ENCODE results near the gene WDR88.

The WDR88 gene

GRCh38 chr19:33117501-33117900 is 14.4 kb upstream of the WDR88 start:
- H3K27me3 ChIP-seq (ENCODE audit: insufficient read depth, low read length) = no peaks in the 10 kb centered on the region
- peaks cover 53% of the 10 kb centered on the region for H3K36me3 ChIP-seq (ENCODE audit: insufficient read depth, low read length)
- H3K9ac ChIP-seq (ENCODE audit: low read length) = no peak overlapping the region
- H3K79me2 ChIP-seq (ENCODE audit: insufficient read depth, low read length) = no peaks in the 10 kb centered on the region
- H3F3A ChIP-seq (ENCODE audit: insufficient read depth, low read length) = no peaks in the 10 kb centered on the region
- no peaks in the 10 kb centered on the region for H3K9me2 ChIP-seq (ENCODE audit: low read depth, low read length)
- H3K4me1 ChIP-seq (ENCODE audit: insufficient read depth, low read length, severe bottlenecking) = no peaks in the 10 kb centered on the region
- no peak overlapping the region for H3K4me2 ChIP-seq (ENCODE audit: low read length)
- H3K9me3 ChIP-seq (ENCODE audit: low read length) = no peaks in the 10 kb centered on the region
- H2AFZ ChIP-seq (ENCODE audit: low read length) = no peak overlapping the region
- H4K20me1 ChIP-seq (ENCODE audit: insufficient read depth, low read length) = no peaks in the 10 kb centered on the region
- H3K4me3 ChIP-seq (ENCODE audit: low read depth, low read length, poor library complexity, severe bottlenecking) = no peak overlapping the region
- H3K27ac ChIP-seq (ENCODE audit: low read depth, low read length, poor library complexity, severe bottlenecking) = no peak overlapping the region
- TF ChIP-seq CTCF (IDR thresholded peaks at IDR 0.05; ENCODE audit: low read length) = no peak
- TF ChIP-seq EZH2 (IDR thresholded peaks at IDR 0.05; ENCODE audit: borderline replicate concordance, low read length) = no peak

DNA sequence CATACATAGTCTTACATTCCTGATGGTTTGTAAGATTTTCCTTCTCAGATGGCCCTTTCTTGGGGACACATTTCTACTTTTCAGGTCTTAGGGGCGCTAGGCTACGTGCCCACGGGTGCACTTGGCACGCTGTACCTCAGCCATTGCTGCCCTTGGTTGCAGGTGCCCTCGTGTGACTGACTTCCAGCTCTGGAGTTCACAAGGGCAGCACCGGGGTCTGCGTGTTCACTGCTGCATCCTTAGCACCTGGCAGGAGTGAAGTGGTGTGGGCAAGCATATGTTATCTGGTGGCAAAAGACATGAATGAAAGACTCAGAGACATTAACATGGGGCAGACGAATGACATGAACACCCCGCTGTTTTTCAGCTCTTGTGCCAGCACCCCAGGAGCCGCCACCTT is 13.3 kb upstream of the WDR88 start:
- Histone ChIP-seq H3K9me2 (ENCODE audit: low read depth, low read length) (no peaks in the 10 kb centered on the region), H3K9ac (ENCODE audit: low read length) (no peak overlapping the region), H3K4me3 (ENCODE audit: low read depth, low read length, poor library complexity, severe bottlenecking) (no peak overlapping the region), H4K20me1 (ENCODE audit: insufficient read depth, low read length) (no peaks in the 10 kb centered on the region), H3K9me3 (ENCODE audit: low read length) (no peaks in the 10 kb centered on the region), H3K27me3 (ENCODE audit: insufficient read depth, low read length) (no peaks in the 10 kb centered on the region), H3F3A (ENCODE audit: insufficient read depth, low read length) (no peaks in the 10 kb centered on the region), H3K36me3 (ENCODE audit: insufficient read depth, low read length) (peaks cover 42% of the 10 kb centered on the region), H3K4me2 (ENCODE audit: low read length) (no peak overlapping the region), H3K27ac (ENCODE audit: low read depth, low read length, poor library complexity, severe bottlenecking) (no peak overlapping the region), H2AFZ (ENCODE audit: low read length) (no peak overlapping the region), H3K79me2 (ENCODE audit: insufficient read depth, low read length) (no peaks in the 10 kb centered on the region), H3K4me1 (ENCODE audit: insufficient read depth, low read length, severe bottlenecking) (no peaks in the 10 kb centered on the region)
- TF ChIP-seq EZH2 (IDR thresholded peaks at IDR 0.05; ENCODE audit: borderline replicate concordance, low read length) (no peak), CTCF (IDR thresholded peaks at IDR 0.05; ENCODE audit: low read length) (no peak)

GRCh38 chr19:33124207-33125098 is 7.5 kb upstream of the WDR88 start:
- Histone ChIP-seq H3K36me3 (ENCODE audit: insufficient read depth, low read length) (peaks cover 34% of the 10 kb centered on the region), H4K20me1 (ENCODE audit: insufficient read depth, low read length) (no peaks in the 10 kb centered on the region), H3K27me3 (ENCODE audit: insufficient read depth, low read length) (no peaks in the 10 kb centered on the region), H3K27ac (ENCODE audit: low read depth, low read length, poor library complexity, severe bottlenecking) (no peak overlapping the region), H3F3A (ENCODE audit: insufficient read depth, low read length) (no peaks in the 10 kb centered on the region), H3K9ac (ENCODE audit: low read length) (no peak overlapping the region), H3K9me3 (ENCODE audit: low read length) (no peaks in the 10 kb centered on the region), H3K4me2 (ENCODE audit: low read length) (no peak overlapping the region), H2AFZ (ENCODE audit: low read length) (no peak overlapping the region), H3K4me1 (ENCODE audit: insufficient read depth, low read length, severe bottlenecking) (no peaks in the 10 kb centered on the region), H3K9me2 (ENCODE audit: low read depth, low read length) (no peaks in the 10 kb centered on the region), H3K4me3 (ENCODE audit: low read depth, low read length, poor library complexity, severe bottlenecking) (no peak overlapping the region), H3K79me2 (ENCODE audit: insufficient read depth, low read length) (no peaks in the 10 kb centered on the region)
- no peak for TF ChIP-seq EZH2 (IDR thresholded peaks at IDR 0.05; ENCODE audit: borderline replicate concordance, low read length)
- no peak for TF ChIP-seq CTCF (IDR thresholded peaks at IDR 0.05; ENCODE audit: low read length)
